Muscle layer of duodenum (tissue), 2 donors: ENCODE results near the gene SPATA1.
"Not testable (repeated sequence)": the region's sequence is repeated elsewhere in the genome, so short reads cannot be mapped to it uniquely, and the experiment has no call there.

Experiments used
- H3K27ac ChIP-seq: one replicate; pipeline ENCODE4 v1.7.0; 2013; ENCODE audit warnings: mild to moderate bottlenecking, low read length
- H3K27me3 ChIP-seq: one replicate; pipeline ENCODE4 v1.7.0; 2013; ENCODE audit warnings: low read depth, mild to moderate bottlenecking, control low read depth, low read length
- H3K36me3 ChIP-seq, 2 donors: one replicate each; pipeline ENCODE4 v1.7.0; 2013; ENCODE audit warnings: low read length in 2 of 2, control low read depth in 1 of 2, mild to moderate bottlenecking in 1 of 2; ENCODE audit not compliant: insufficient read depth in 2 of 2, control insufficient read depth in 1 of 2
- H3K4me1 ChIP-seq, 2 donors: one replicate each; pipeline ENCODE4 v1.7.0; 2013; ENCODE audit warnings: low read length in 2 of 2, mild to moderate bottlenecking in 2 of 2, control low read depth in 1 of 2, moderate library complexity in 1 of 2; ENCODE audit not compliant: insufficient read depth in 2 of 2, control insufficient read depth in 1 of 2
- H3K4me3 ChIP-seq, 2 donors: one replicate each; pipeline ENCODE4 v1.7.0; 2013; ENCODE audit warnings: low read length in 2 of 2, low read depth in 1 of 2, mild to moderate bottlenecking in 1 of 2
- H3K9me3 ChIP-seq, 2 donors: one replicate each; pipeline ENCODE4 v1.7.0; 2013; ENCODE audit warnings: low read length in 2 of 2, control low read depth in 1 of 2, mild to moderate bottlenecking in 1 of 2; ENCODE audit not compliant: control insufficient read depth in 1 of 2
- donor health status: healthy.

SPATA1 gene

DNA sequence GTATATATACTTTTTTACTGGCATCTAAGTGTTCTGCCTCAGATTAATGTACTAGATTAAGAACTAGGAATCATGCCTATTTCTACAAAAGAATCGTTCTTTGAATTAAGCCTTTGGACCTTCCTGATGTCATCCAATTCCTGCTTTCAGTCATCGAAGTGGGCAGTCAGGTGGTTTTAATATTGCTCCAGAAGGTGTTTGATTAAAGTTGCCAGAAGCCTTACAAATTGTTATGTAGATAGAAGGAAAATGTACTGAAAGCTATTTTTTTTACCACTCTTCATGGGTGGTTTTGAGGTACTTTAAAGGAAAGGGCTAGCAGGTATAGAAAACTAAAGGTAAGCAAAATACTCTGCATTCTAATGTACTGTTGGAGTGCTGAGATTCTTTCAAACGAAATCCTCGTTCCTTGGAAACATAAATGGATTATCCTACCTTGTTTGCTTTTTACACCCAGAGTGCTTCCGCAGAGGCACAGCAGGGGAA, 67.3 kb downstream of the SPATA1 start:
- Histone ChIP-seq H3K9me3 (no peaks in the 10 kb centered on the region), H3K4me3 (peak overlapping the region; percentile 68 to 76), H3K36me3 (peaks cover 0 to 13% of the 10 kb centered on the region in 2 donors), H3K27me3 (no peaks in the 10 kb centered on the region), H3K4me1 (peaks cover 0 to 3% of the 10 kb centered on the region in 2 donors), H3K27ac (peak overlapping the region; percentile 95)

DNA sequence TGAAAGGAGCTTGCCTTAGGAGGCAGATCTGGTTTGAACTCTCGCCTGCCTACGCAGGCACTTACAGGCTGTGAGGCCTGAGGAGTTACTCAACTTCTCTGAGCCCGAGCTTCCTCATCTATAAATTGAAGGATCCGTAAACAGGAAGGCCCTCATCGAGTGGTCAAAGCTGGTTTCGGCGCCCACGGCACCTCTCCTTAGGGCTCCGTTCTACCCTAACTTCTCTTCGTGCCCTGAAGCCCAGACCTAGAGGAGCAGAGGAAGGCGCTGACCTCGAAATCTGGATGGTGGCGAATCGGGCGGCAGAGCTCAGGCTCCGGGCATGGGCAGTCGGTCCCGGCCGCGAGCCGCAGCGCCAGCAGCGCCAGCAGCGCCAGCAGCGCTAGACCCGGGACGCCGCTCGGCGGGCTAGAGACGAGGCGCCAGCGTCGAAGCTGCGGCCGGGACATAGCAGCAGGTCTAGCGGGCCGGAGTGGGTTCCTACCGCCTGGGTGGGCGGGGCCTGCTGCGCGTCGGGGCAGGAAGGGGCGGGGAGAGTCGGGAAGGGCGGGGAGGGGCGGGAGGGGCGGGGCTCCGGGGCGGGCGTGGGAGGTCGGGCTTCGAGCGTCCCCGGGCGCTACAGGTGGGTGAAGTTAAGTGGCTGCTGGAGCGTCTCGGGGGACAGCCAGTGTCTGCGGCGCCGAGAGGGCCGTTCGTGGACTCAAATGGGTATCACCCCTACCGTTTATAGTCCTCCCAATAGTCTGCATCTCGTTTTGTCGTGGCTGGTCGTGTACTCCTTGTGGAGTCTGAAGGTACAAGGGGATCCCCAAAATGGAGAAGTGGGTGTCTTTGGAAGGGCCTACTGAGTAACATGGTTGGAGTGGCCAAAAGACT, 68.0 kb downstream of the SPATA1 start, which contains the start of gene CTBS:
Gene CTBS, minus strand, starts transcription at position 474 of the 876 bp plus-strand sequence. Its CDS starts 25 bp downstream, at position 449.
- H3K27me3 ChIP-seq = no peaks in the 10 kb centered on the region
- H3K27ac ChIP-seq = peak within 1 kb of the TSS; percentile 95
- peaks cover 0 to 9% of the 10 kb centered on the region in 2 donors for H3K36me3 ChIP-seq
- peaks cover 0 to 3% of the 10 kb centered on the region in 2 donors for H3K4me1 ChIP-seq
- H3K4me3 ChIP-seq = peak within 1 kb of the TSS; percentile 73 to 76
- no peaks in the 10 kb centered on the region for H3K9me3 ChIP-seq

DNA sequence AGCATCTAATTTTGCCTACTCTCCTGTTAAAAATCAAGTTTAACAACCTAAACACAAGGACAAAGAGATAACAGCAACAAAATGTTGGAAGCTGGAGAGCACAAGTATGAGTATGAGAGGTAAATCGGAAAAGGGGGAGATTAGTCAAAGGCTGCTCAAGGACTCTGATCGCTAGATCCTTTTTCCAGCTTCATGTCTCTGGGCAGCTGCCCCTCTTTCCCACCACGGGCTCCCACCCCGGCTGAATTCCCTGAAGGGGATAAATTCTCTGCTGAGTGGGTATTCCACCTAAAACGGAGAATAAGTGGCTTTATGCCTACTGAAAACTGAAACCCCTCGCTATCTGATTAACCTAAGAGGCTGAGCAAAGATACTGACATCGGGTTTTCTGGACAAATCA, 68.8 kb downstream of the SPATA1 start:
- Histone ChIP-seq H3K36me3 (peaks cover 0 to 5% of the 10 kb centered on the region in 2 donors), H3K27ac (peak overlapping the region; percentile 74), H3K9me3 (no peaks in the 10 kb centered on the region), H3K4me3 (peak overlapping the region; percentile 73 to 76), H3K4me1 (peaks cover 0 to 3% of the 10 kb centered on the region in 2 donors), H3K27me3 (no peaks in the 10 kb centered on the region)

DNA sequence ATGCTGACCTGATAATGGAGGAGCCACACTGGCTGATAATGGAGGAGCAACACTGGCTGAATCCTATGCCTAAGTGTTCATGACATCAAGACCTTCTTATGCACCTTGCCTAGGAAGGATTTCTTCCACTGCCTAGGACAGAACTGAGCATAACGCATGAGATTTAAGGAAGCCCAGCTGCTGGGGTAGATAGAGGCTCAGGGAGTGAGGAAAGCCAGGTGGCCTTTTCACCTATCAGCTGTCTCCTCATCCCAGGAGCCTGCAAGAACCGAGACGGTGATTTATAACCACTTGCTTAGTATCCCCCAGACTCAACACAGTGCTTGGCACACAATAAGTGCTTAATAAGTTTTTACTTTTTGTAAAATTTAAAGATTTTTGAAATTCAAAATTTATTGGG, 75.5 kb downstream of the SPATA1 start:
- H3K9me3 ChIP-seq = no peaks in the 10 kb centered on the region
- no peaks in the 10 kb centered on the region for H3K4me1 ChIP-seq
- H3K27ac ChIP-seq = no peak overlapping the region
- no peak overlapping the region for H3K4me3 ChIP-seq
- no peaks in the 10 kb centered on the region for H3K27me3 ChIP-seq
- H3K36me3 ChIP-seq = no peaks in the 10 kb centered on the region

DNA sequence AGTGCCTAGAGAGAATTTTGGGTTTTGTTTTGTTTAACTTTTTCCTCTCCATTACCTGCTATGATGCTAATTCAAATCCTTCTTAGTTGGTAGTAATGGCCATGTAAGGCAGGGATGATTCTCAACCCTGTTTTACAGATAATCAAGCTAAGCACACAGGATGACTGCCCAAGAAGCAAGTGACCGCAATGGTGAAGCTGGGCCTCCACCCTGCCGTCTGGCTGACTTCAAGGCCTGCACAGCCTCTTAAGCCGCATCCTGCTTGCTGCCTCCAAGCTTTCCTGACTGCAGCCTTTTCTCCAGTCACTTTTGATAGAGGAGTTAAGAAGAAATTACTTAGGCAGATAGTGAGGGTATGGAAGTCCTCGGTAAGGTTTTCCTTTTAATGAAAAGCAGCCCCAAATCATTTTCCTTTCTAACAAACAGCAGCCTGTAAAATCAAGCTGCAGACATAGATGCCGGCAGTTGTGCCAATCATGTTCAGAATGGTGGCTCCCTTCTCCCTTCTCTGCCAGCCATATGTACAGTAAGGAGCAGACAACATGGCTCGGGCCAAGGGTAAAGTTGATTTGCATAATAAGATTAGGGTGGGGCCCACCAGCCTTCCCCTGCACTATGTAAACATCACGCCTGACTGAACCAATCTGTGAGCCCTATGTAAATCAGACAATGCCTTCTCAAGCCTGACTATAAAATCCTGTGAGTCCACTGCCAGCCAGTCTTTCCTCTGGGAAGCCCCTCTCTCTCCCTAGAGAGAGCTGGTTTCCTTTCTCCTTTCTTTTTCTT, 76.8 kb downstream of the SPATA1 start:
- H3K27ac ChIP-seq = no peak overlapping the region
- no peaks in the 10 kb centered on the region for H3K9me3 ChIP-seq
- no peaks in the 10 kb centered on the region for H3K27me3 ChIP-seq
- H3K4me3 ChIP-seq = no peak overlapping the region
- no peaks in the 10 kb centered on the region for H3K36me3 ChIP-seq
- no peaks in the 10 kb centered on the region for H3K4me1 ChIP-seq

DNA sequence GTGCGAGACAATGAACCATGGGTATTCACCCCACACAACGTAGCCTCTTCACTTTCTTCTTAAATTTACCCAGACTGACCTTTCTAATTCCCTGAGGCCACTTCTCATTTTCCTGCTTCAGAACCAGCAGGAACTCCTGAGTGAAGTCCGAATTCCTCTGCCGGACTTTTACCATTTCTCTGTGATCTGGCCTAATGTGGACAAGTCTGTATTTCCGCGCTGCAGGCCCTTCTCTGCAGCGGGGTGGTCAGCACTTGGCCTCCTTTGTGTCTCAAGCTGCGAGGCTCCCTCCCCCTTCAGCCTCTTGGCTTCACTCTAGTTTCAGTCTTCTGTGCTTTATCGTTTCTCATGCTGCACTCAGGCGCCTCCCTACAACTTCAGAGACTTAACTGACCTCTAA, 77.5 kb downstream of the SPATA1 start:
- H3K36me3 ChIP-seq = no peaks in the 10 kb centered on the region
- H3K27ac ChIP-seq = no peak overlapping the region
- H3K4me1 ChIP-seq = no peaks in the 10 kb centered on the region

DNA sequence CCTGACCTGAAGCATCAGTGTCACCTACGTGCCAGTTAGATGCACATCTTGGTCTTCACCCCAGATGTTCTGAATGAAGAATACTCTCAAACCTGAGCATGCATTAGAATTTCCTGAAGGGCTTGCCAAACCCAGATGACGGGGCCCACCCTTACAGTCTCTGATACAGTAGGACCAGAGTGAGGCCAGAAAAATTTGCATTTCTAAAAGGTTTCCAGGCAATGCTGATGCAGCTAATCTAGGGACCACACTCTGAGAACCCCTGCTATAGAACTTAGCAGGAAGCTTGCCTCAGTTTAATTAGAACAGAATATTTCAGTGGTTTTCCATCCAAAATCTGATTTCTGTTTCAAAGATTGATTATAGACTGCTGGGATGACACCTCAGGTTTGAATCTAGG, 77.9 kb downstream of the SPATA1 start:
- H3K27ac ChIP-seq = no peak overlapping the region
- H3K36me3 ChIP-seq = no peaks in the 10 kb centered on the region
- no peaks in the 10 kb centered on the region for H3K4me1 ChIP-seq
- H3K9me3 ChIP-seq = no peaks in the 10 kb centered on the region
- H3K4me3 ChIP-seq = no peak overlapping the region
- no peaks in the 10 kb centered on the region for H3K27me3 ChIP-seq

More for the DNA sequence above, 77.5 kb downstream of the SPATA1 start:
- H3K4me3 ChIP-seq = no peak overlapping the region
- no peaks in the 10 kb centered on the region for H3K27me3 ChIP-seq
- no peaks in the 10 kb centered on the region for H3K9me3 ChIP-seq

DNA sequence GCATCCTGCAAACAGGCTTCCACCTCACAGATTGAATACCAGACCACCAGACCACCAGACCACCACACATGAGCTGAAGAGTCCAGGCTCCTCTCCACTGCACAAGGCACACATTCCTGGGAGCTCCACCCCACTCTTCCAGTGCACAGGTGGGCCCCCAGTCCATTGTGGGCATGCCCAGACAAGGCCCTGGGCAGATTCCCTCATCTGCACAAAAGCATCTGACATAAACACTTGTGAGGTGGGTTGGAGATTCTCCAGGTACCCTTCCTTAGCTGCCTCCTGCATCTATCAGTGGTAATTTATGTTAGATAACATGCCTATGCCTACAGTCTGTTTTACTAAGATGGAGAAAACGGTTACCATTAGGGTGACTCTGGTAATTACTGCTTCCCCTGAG, 79.6 kb downstream of the SPATA1 start:
- Histone ChIP-seq H3K4me1 (no peaks in the 10 kb centered on the region), H3K27ac (no peak overlapping the region), H3K36me3 (no peaks in the 10 kb centered on the region), H3K4me3 (no peak overlapping the region), H3K9me3 (no peaks in the 10 kb centered on the region), H3K27me3 (no peaks in the 10 kb centered on the region)

DNA sequence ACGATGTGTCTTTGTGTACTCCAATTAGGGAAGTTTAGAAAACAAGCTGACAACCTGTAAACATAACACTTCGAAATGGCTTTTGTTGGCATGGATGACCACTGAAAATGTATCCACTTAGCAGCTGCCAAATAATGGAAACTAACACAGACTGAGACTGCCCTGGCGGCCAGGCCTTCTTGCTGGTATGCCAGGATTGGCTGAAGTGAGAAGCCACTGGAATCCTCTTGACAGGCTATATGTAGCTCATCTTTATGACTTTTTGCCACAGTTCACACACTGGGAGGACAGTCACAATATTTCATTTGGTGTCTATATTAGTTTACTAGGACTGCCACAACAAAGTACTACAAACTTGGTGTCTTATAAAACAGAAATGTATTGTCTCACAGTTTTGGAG, 80.9 kb downstream of the SPATA1 start:
- Histone ChIP-seq H3K36me3 (no peaks in the 10 kb centered on the region), H3K4me1 (no peaks in the 10 kb centered on the region), H3K4me3 (no peak overlapping the region), H3K27me3 (no peaks in the 10 kb centered on the region), H3K9me3 (no peaks in the 10 kb centered on the region), H3K27ac (no peak overlapping the region)

DNA sequence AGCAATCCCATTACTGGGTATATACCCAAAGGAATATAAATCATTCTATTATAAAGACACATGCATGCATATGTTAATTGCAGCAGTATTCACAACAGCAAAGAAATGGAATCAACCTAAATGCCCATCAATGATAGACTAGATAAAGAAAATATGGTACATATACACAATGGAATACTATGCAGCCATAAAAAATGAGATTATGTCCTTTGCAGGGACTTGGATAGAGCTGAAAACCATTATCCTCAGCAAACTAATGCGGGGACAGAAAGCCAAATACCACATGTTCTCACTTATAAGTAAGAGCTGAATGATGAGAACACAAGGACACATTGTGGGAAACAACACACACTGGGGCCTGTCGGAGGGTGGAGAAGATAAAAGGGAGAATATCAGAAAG, 88.8 kb downstream of the SPATA1 start:
- not testable (repeated sequence) for H3K27me3 ChIP-seq, H3K9me3 ChIP-seq, H3K36me3 ChIP-seq, H3K27ac ChIP-seq, H3K4me3 ChIP-seq, H3K4me1 ChIP-seq

DNA sequence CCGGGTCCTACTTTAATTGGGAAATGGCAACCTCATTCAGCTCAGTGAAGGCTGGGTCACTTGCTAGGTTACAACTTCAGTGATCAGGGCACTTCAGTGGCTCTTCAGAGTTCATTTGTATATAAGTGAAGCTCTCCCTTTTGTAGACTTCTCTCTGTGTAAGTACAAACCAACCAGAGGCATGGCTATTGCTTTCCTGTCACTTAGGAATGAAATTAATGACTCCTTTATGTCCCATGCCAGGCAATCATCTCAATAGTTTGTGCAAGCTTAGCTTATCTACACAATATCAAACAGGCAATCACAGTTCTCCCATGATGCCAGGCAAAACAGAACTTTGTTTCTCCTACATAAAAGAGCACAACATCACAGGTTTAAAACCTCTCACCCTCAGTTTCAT, 90.8 kb downstream of the SPATA1 start:
- Histone ChIP-seq H3K27me3 (no peaks in the 10 kb centered on the region), H3K27ac (no peak overlapping the region), H3K9me3 (no peaks in the 10 kb centered on the region), H3K36me3 (no peaks in the 10 kb centered on the region), H3K4me3 (no peak overlapping the region), H3K4me1 (peaks cover 0 to 5% of the 10 kb centered on the region in 2 donors)
